Lung (tissue), 12 donors: ENCODE measurements around the gene ZNF296. TPM values are rescaled to one million over a fixed set of nuclear protein-coding genes. Genes with fewer than 3 reads are reported as not detected.

Experiments used
- ATAC-seq: fragments of 200-7000 bp; cut with Tn5 transposase; one replicate; pipeline ENCODE4 v1.9.1; 2020; ENCODE audit warnings: moderate number of reproducible peaks; ENCODE audit not compliant: insufficient read depth, low FRiP score
- DNase-seq, 3 donors: peaks; one replicate each; pipeline ENCODE4 v3.0.0-alpha.2; 2013 to 2017
- H3K27ac ChIP-seq, 2 donors: one replicate each; pipeline ENCODE4 v1.5.1; 2013; ENCODE audit warnings: mild to moderate bottlenecking in 2 of 2, moderate library complexity in 2 of 2, control low read depth in 1 of 2, inconsistent platforms in 1 of 2, low read depth in 1 of 2, low read length in 1 of 2
- H3K27me3 ChIP-seq, 3 donors: one replicate each; pipeline ENCODE4 v1.5.1; 2013; ENCODE audit warnings: low read length in 2 of 3; ENCODE audit not compliant: control insufficient read depth in 3 of 3, insufficient read depth in 3 of 3
- H3K36me3 ChIP-seq, 4 donors: one replicate each; pipeline ENCODE4 v1.5.1; 2013; ENCODE audit warnings: low read length in 4 of 4, mild to moderate bottlenecking in 1 of 4, moderate library complexity in 1 of 4; ENCODE audit not compliant: control insufficient read depth in 4 of 4, insufficient read depth in 4 of 4
- H3K4me1 ChIP-seq, 5 donors: one replicate each; pipeline ENCODE4 v1.5.1; 2013; ENCODE audit warnings: low read length in 5 of 5, mild to moderate bottlenecking in 2 of 5, moderate library complexity in 1 of 5; ENCODE audit not compliant: control insufficient read depth in 5 of 5, insufficient read depth in 5 of 5
- H3K4me3 ChIP-seq: one replicate; pipeline ENCODE4 v1.5.1; 2013; ENCODE audit warnings: mild to moderate bottlenecking, control low read depth, moderate library complexity
- H3K9ac ChIP-seq, 2 donors: one replicate each; pipeline ENCODE4 v1.5.1; 2013; ENCODE audit warnings: low read length in 2 of 2, control low read depth in 1 of 2; ENCODE audit not compliant: insufficient read depth in 1 of 2
- H3K9me3 ChIP-seq, 4 donors: one replicate each; pipeline ENCODE4 v1.5.1; 2013; ENCODE audit warnings: low read length in 3 of 4, mild to moderate bottlenecking in 1 of 4, moderate library complexity in 1 of 4; ENCODE audit not compliant: control insufficient read depth in 4 of 4, insufficient read depth in 3 of 4
- WGBS, 2 donors: extraction: QIAGEN DNeasy Blood & Tissue Kit; methylation state at CpG; one replicate each; pipeline ENCODE4 v1.1.7; 2013; 5-methylcytosine and 5-hydroxymethylcytosine counted together
- polyA plus RNA-seq, 2 donors: library from polyadenylated mRNA; stranded (reverse); fragments of 200-250 nt; gene quantifications; one replicate each; pipeline ENCODE4 v1.2.1, GENCODE V29; 2013
- total RNA-seq, 2 donors: library from RNA; depleted of rRNA in 1 of 2; stranded (reverse); fragments of >200 nt in 1 of 2; gene quantifications; one replicate each; pipeline ENCODE4 v1.2.1, GENCODE V29; 2014 to 2021
- TF ChIP-seq, protein P1 (sequence below): IDR thresholded peaks from 2 replicates; pipeline ENCODE4 v1.5.1; 2012; ENCODE audit warnings: mild to moderate bottlenecking; ENCODE audit errors: control extremely low read depth, extremely low read depth
- donor health status: control.
- donor health status: control.
- donor health status: Bipolar disorder and iron deficiency.
- donor health status: healthy.
- donor health status: DM: yes; HTN: yes; CAD: no.

Gene ZNF296
- total and polyA plus RNA-seq, 4 donors, result 0.43 to 3.9 (median 2.8) TPM

DNA sequence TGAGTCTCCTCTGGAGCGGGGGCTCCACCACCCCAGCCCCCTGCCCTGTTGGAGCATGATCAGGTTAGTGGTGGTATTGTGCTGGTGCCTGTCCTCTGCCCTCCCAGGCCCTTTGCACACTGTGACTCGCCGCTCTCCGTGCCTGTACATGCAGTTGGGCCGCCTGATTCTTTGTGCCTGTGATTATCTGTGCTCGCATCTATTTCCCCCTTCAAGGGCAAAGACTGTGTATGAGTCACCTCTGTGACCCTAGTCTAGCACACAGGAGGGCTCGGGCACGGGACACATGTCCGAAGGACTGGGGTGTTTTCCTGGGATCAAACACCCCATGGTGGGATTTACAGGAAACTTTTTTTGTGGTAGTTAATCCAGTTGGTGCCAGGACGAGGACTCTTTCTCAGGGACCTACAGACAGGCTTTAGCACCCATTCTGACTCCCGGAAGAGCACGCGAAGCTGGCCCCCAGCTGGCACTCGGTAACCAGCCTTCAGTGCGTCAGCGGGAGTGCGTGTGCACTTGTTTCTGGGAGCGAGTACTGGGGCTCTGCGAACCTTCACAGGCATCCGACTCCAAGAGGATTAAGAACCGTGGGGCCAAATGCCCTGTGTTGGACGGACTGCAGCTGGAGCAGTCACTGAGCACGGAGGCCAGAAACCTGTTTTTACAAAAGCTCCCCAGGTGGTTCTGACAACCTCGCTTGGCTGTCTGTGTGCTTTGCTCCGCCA lies 23.4 kb upstream of the ZNF296 start:
- Histone ChIP-seq H3K36me3 (peaks cover 0 to 2% (median 0%) of the 10 kb centered on the region in 4 donors), H3K27ac (peak overlapping the region in 1 of 2 donors; percentile 16), H3K4me1 (peaks cover 5 to 39% (median 25%) of the 10 kb centered on the region in 5 donors), H3K9ac (no peak overlapping the region), H3K9me3 (no peaks in the 10 kb centered on the region), H3K27me3 (no peaks in the 10 kb centered on the region), H3K4me3 (no peak overlapping the region)
- no peak for ATAC-seq
- DNase-seq, result no peak
- TF ChIP-seq, protein P1, sequence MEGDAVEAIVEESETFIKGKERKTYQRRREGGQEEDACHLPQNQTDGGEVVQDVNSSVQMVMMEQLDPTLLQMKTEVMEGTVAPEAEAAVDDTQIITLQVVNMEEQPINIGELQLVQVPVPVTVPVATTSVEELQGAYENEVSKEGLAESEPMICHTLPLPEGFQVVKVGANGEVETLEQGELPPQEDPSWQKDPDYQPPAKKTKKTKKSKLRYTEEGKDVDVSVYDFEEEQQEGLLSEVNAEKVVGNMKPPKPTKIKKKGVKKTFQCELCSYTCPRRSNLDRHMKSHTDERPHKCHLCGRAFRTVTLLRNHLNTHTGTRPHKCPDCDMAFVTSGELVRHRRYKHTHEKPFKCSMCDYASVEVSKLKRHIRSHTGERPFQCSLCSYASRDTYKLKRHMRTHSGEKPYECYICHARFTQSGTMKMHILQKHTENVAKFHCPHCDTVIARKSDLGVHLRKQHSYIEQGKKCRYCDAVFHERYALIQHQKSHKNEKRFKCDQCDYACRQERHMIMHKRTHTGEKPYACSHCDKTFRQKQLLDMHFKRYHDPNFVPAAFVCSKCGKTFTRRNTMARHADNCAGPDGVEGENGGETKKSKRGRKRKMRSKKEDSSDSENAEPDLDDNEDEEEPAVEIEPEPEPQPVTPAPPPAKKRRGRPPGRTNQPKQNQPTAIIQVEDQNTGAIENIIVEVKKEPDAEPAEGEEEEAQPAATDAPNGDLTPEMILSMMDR, result no peak
- WGBS, 2 donors, result 85 to 89% methylated on average over 25 of the region's 25 CpGs

DNA sequence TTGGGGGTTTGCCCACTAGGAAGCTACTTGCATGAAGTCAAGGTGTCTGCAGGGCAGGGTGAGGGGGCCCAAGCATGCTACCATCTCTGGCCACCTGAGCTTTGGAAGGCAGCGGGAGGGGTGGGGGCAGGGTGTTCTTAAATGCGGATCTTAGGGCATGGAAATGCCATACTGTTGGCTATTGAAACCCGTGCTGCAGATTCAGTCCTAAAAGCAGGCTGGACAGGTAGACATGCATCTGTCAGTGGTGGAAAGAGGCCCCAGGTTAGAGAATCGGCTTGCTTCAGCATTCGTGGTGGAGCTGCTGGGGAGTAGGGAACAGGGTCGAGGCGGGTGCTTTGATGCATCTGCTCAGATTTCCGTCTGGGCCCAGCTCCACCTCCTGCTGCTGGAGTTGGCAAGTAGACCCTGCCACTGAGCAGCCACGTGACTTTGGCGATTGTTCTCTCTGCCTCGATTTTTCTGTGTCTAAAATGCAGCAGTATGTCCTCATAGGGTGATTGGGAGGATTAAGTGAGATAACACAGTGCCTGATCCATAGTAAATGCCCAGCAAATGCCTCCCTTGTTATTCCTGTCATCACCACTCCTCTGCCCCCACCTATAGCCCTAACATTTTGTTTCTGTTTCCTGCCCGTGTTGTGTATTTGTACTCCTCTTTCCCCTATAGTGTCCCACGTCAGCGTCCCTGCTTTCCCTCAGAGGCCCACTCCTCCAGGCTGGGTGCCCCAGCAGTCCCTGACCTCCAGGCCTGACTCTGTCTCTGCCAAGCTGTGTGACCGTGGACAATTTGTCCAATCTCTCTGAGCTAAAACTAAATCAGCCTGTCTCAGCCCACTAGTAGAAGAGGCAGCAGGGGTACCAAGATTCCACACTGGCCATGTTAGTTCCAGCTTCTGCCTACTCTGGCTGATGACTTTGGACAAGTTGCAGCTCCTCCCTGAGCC lies 22.5 kb upstream of the ZNF296 start:
- Histone ChIP-seq H3K27ac (peak overlapping the region in 1 of 2 donors; percentile 1), H3K36me3 (peaks cover 0 to 2% (median 0%) of the 10 kb centered on the region in 4 donors), H3K4me3 (no peak overlapping the region), H3K27me3 (no peaks in the 10 kb centered on the region), H3K9ac (no peak overlapping the region), H3K9me3 (no peaks in the 10 kb centered on the region), H3K4me1 (peaks cover 11 to 41% (median 34%) of the 10 kb centered on the region in 5 donors)
- ATAC-seq (no peak), DNase-seq (peak in 2 of 3 donors; percentile 41 to 59)
- 59 to 70% methylated on average over 15 of the region's 15 CpGs for WGBS, 2 donors
- TF ChIP-seq, protein P1, result no peak

DNA sequence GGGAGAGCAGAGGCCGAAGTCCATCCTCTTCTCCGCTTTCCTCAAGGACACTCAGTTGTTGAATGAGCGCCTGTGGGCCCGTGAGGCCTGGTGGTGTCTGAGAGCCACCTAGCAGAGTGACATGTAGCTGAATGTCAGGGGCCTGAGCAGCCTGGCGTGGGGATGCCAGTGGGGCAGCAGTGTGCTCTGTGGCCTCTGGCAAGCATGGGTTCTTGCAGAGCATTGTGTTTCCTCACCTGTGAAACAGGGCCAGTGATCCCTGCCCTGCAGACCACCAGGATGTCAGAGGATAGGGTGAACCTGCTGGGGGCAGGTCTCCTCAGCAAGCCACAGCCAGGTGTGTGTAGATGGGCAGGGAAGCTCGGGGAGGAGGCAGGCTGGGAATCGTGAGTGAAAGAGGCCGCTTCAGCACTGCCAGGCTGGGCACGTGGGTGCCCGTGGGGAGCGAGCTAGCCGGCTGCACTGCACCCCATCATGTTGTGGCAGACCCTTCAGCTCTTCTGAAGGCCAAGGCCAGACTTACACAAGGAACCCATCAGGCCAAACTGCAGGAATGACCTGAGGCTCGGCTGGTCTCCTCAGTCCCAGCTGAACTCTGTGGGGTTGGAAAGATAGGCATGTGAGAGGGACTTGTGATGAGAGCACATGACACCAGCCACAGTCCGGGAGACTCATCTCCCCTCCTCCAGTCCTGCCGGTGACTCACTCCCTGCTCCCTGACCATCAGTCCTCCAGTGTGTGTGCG lies 21.7 kb upstream of the ZNF296 start:
- no peaks in the 10 kb centered on the region for H3K9me3 ChIP-seq
- WGBS, 2 donors, result 69 to 79% methylated on average over 16 of the region's 16 CpGs
- ATAC-seq (no peak), DNase-seq (no peak)
- H3K4me1 ChIP-seq, result peaks cover 10 to 37% (median 33%) of the 10 kb centered on the region in 5 donors
- H3K4me3 ChIP-seq, result no peak overlapping the region
- H3K9ac ChIP-seq, result peak overlapping the region in 1 of 2 donors; percentile 55
- H3K36me3 ChIP-seq, result peaks cover 0 to 2% (median 0%) of the 10 kb centered on the region in 4 donors
- H3K27ac ChIP-seq, result peak overlapping the region in 1 of 2 donors; percentile 1
- TF ChIP-seq, protein P1, result no peak
- no peaks in the 10 kb centered on the region for H3K27me3 ChIP-seq
